ENCODE results near the gene AK4.
"Not testable (repeated sequence)": the region's sequence is repeated elsewhere in the genome, so short reads cannot be mapped to it uniquely, and the experiment has no call there.

The AK4 gene

GRCh38 chr1:65221638-65222339 is 73.8 kb downstream of the AK4 start:
- DNase-seq: no peak

- DNase-seq: no peak
Observed at GRCh38 chr1:65222340-65222940, 74.4 kb downstream of the AK4 start.

- no peak for DNase-seq
Observed at GRCh38 chr1:65224681-65225091, 76.7 kb downstream of the AK4 start.

- no peak for DNase-seq
Observed at GRCh38 chr1:65225179-65225578, 77.2 kb downstream of the AK4 start.

- no peak for DNase-seq
Observed at GRCh38 chr1:65229201-65229600, 81.2 kb downstream of the AK4 start.

- no peak for DNase-seq
Observed at GRCh38 chr1:65229754-65230339, 81.8 kb downstream of the AK4 start.

GRCh38 chr1:65230731-65231481 is 82.9 kb downstream of the AK4 start:
- no peak for DNase-seq

GRCh38 chr1:65231718-65232330 is 83.8 kb downstream of the AK4 start:
- no peak for DNase-seq

- DNase-seq: no peak
Observed at GRCh38 chr1:65232461-65232990, 84.5 kb downstream of the AK4 start.

GRCh38 chr1:65233782-65234181 is 85.8 kb downstream of the AK4 start:
- DNase-seq: no peak

- DNase-seq: peak; percentile 69
Observed at GRCh38 chr1:65235867-65236805, 88.1 kb downstream of the AK4 start.

- not testable (repeated sequence) for DNase-seq
Observed at GRCh38 chr1:65237088-65237487, 89.1 kb downstream of the AK4 start.

- DNase-seq: no peak
Observed at GRCh38 chr1:65237503-65237902, 89.5 kb downstream of the AK4 start.

- no peak for DNase-seq
Observed at GRCh38 chr1:65238010-65238409, 90.0 kb downstream of the AK4 start.

GRCh38 chr1:65243491-65243890 is 95.5 kb downstream of the AK4 start:
- DNase-seq: no peak

- no peak for DNase-seq
Observed at GRCh38 chr1:65245295-65245694, 97.3 kb downstream of the AK4 start.

- no peak for DNase-seq
Observed at GRCh38 chr1:65247419-65248359, 99.7 kb downstream of the AK4 start.

GRCh38 chr1:65250826-65251225 is 102.8 kb downstream of the AK4 start:
- no peak for DNase-seq

GRCh38 chr1:65253800-65254319 is 105.9 kb downstream of the AK4 start:
- peak; percentile 74 for DNase-seq

GRCh38 chr1:65254320-65255034 is 106.5 kb downstream of the AK4 start:
- peak; percentile 74 for DNase-seq
